ENCODE measurements around the gene RBM20.

The RBM20 gene

DNA sequence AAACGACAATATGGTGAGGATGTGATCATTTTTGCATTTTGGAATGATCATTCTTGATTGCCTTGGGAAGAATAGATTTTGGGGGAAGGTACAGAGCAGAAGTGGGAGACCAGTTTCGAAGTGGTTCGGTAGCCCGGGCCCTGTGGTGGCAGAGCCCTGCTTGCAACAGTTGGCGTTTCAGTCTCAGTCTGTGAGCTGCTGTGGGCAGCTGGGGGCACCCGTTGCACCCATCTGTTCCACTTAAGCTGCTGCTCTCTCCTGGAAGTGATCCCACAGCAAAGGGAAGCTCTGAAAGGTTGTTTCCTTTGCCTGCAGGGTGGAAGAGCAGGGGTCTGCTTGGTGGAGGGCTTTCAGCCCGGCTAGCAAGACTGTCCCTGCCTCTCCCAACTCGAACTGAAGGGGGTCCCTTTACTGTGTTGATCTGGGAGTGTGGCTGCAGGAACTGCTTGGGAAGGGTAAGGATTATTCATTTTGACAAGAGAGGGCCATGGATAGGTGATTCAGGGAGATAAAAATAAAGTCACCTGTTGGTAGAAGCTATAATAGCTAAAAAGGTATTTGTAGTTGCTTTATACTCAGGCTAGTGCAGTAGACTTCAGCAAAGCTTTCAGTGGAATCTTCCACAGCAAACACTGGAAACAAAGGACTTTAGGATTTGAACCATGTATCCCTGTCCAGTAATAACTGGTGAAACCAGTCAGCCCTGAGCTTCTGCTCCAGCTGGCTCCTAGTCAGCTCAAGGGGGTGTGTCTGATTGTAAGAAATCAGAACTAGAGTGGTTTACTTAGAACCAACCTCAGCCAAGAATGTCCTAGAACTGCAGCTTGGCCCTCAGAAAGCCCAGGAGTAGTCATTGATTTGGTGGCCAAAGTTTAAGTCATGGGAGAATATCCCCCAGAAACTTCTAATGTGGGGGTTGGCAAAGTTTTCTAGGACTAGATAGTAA lies 174.4 kb downstream of the RBM20 start:
- no peak for DNase-seq

- DNase-seq: no peak
Observed at GRCh38 chr10:110820321-110820814, 176.2 kb downstream of the RBM20 start.

- DNase-seq: no peak
Observed at GRCh38 chr10:110821508-110821907, 177.4 kb downstream of the RBM20 start.

GRCh38 chr10:110822035-110822711 lies 178.0 kb downstream of the RBM20 start:
- DNase-seq: no peak

GRCh38 chr10:110822712-110823311 lies 178.7 kb downstream of the RBM20 start:
- DNase-seq: no peak

- no peak for DNase-seq
Observed at GRCh38 chr10:110824152-110824441, 180.0 kb downstream of the RBM20 start.

GRCh38 chr10:110824660-110825059 lies 180.5 kb downstream of the RBM20 start:
- DNase-seq: no peak

DNA sequence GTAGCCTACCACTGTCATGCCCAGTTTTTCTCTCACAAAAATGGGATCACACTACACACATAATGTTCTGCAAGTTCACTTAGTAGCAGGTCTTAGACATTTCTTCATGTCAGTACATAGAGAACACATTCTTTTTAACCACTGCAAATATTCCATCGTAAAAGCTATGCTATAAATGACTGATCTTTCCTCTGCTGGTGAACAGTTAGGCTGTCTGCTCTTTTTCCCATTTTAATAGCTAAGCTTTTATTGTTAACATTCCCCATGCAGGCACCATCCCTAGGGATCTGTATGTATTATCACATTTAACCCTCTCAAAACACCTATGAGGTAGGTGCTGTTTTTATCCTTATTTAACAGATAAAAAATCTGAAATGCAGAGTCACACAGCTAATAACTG lies 181.4 kb downstream of the RBM20 start:
- no peak for DNase-seq

DNA sequence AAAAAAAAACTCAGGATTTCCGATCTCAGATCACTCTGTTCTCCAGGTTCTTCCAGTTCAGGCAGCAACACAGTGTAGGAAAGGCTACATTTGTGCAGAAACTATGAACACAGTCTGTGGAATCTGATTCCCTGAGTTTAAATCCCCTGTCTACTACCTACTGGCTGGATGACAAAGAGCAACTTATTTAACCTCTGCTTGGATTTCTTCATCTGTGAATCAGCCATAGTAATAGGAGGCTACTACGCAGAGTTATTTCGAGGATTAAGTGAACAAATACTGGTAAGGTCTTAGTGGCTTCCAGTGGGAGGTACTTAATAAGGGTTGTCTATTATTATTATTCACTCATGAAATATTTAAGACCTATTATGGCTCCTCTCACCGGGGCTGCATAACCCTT lies 183.3 kb downstream of the RBM20 start:
- DNase-seq: no peak

GRCh38 chr10:110827875-110828274 lies 183.7 kb downstream of the RBM20 start:
- DNase-seq: no peak

DNA sequence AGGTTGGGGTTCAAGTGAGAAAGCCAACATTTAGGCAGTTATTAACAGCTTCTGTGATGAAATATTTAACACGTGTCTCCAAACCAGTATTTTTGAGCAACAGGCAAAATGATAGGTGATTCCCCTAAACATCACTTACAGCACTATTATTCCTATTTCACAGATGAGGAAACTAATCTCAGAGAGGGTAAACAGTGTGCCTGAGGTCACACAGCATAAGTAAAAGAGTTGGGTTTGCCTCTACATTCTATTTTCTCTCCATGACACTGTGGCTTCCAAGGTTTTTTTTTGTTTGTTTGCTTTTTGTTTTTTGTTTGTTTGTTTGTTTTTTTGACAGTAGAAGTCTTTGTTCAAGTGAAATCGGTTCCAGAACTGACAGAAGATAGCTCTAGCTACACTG lies 184.4 kb downstream of the RBM20 start:
- no peak for DNase-seq

GRCh38 chr10:110829721-110830410 lies 185.7 kb downstream of the RBM20 start:
- DNase-seq: no peak

- no peak for DNase-seq
Observed at GRCh38 chr10:110833234-110833940, 189.3 kb downstream of the RBM20 start.

DNA sequence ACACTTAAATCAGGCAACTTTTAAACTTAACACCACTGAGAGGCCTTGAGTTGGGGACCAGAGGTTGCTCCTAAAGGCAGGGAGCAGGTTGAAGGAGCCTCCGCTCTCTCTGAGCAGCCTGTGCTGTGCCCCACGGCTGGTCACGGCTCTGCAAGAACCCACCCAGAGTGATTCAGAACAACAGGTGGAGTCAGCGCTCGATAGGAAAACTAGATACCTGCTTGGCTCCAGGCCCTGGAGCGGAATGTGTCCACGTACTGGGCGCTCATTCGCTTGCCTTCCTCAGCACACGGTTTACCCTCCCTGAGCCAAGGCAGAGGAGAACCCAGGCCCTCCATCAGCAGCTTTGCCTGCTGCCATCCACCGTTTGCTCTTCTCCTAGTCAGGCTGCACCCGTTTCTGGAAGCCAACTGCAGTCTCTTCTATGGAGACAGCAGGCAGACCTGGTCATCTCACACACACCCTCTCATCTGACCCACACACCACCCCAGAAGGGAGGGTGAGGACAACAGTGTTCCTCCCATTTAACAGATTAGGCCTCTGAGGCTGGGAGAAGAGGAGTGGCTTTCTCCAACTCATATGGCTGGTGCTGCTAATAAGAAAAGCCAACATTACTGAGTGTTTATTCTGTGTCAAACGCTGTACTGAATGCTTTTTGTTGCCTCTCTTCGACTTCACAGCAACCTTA lies 189.9 kb downstream of the RBM20 start:
- DNase-seq: no peak

- no peak for DNase-seq
Observed at GRCh38 chr10:110834629-110835301, 190.6 kb downstream of the RBM20 start.

- DNase-seq: no peak
Observed at GRCh38 chr10:110835841-110836240, 191.7 kb downstream of the RBM20 start.

- DNase-seq: no peak
Observed at GRCh38 chr10:110836706-110837105, 192.6 kb downstream of the RBM20 start.

DNA sequence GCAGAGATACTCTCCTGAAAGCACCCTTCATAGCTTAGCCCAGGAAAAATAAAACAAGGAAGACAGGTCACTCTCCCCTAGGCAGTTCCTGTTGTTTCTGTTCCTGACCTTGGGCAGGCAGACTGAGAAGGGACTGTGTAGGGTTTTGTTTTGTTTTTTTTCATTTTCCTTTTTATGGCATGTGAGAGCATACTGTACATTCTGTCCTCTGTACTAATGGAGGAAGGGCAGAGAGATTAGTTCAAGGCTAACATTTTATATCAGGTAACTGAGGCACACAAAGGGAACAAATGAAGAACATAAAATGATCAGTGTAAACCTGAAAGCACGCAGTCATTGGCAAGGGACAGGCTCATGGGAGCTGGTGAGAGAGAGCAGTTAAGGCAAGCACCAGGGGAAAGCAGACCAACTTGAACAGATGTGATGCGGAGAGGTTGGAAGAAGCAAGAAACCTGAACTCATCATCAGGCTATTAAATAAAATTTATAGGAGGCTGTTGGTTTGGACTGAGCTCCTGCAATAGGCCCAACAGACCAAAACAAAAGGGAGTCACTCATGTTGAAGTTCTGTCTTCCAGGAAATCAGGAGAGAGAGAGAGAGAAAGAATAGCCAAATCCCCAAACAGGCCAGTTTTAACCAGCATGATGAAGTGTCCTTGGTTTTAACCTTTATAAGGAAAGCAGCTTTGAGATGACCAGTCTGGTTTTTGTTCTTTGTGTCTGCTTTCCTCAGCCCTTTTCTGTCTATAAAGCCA lies 193.5 kb downstream of the RBM20 start:
- no peak for DNase-seq

DNA sequence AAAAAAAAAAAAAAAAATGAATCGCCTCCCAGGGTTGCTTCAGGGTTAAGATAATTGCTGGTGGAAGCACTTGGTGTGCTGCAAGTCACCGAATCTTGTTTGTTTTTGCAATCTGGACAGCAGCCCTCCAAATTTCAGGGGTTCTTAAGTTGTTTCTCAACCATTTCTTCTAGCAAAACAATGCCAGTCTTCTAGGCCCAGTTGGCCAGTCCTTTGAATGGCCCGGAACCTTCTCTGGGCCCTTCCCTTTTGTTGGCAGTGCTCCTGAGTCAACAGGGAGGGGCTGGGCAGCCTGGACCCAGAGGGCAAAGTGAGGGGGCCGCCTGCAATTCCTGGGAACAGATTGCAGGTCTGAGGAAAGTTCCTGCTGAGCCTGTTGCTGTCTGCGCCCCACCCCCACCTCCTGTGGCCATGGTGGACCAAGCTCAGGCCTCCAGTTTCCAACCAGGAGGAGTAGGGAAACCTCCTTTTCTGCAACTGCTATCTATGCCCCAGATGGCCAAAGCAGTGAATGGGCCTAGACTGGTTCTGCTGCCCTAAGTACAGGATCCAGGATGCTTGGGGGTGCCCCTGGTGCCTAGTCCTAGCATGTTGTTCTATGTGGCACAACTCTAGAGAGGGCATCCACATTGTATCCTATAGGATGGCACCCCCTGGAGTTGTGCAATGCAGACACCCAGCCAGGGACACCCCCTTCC lies 196.2 kb downstream of the RBM20 start:
- no peak for DNase-seq

DNA sequence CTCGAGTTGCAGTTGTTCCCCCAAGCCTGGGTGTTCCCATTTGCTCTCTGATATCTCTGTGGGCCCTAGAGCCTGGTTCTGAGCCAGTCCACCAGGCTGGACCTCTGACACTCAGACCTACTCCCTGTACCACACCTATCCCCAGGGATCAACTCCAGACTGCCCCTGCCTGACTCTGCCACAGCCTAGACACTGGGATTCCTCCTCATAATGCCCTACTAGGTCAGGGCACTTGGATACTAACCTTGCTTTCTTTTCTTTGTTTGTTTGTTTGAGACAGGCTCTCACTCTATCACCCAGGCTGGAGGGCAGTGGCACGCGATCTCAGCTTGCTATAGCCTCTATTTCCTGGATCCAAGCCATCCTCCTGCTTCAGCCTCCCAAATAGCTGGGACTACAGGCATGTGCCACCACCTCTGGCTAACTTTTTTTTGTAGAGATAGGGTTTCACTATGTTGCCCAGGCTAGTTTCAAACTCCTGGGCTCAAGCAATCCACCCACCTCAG lies 196.8 kb downstream of the RBM20 start:
- no peak for DNase-seq

All from activated CD4-positive, alpha-beta T cell treated with anti-CD3 and anti-CD28 coated beads, Interleukin-2, amount 50 U/mL, for 16 hours (primary cell).